DMS53 treated with DMSO at 0.1 percent for 48 hours (cell line): ENCODE measurements around the gene NR2F6.
"Not testable (repeated sequence)": the region's sequence is repeated elsewhere in the genome, so short reads cannot be mapped to it uniquely, and the experiment has no call there.

Source experiments
- DNase-seq: peaks from one replicate; lab custom pipeline; 2025; ENCODE audit not compliant: unreplicated experiment; lab: John Stamatoyannopoulos, UW

NR2F6 gene

GRCh38 chr19:17245535-17245984, at the start of gene NR2F6:
Gene NR2F6 (minus strand): TSS chr19:17245919. CDS start chr19:17245220, 699 bp downstream.
- no peak for DNase-seq

- DNase-seq, result no peak
These were observed 48.6 kb upstream of the NR2F6 start for GRCh38 chr19:17294051-17294891.

GRCh38 chr19:17293605-17294004, 47.9 kb upstream of the NR2F6 start:
- no peak for DNase-seq

GRCh38 chr19:17292301-17293074, 46.8 kb upstream of the NR2F6 start:
- DNase-seq, result peak; percentile 63

GRCh38 chr19:17289489-17289888, 43.8 kb upstream of the NR2F6 start:
- no peak for DNase-seq

- no peak for DNase-seq
These were observed 41.0 kb upstream of the NR2F6 start for GRCh38 chr19:17286752-17287151.

GRCh38 chr19:17286263-17286662, 40.5 kb upstream of the NR2F6 start:
- DNase-seq, result no peak

GRCh38 chr19:17285415-17286135, 39.9 kb upstream of the NR2F6 start:
- no peak for DNase-seq

GRCh38 chr19:17283504-17283996, 37.8 kb upstream of the NR2F6 start:
- no peak for DNase-seq

- DNase-seq, result peak; percentile 77
These were observed 36.9 kb upstream of the NR2F6 start for GRCh38 chr19:17282488-17283125.

GRCh38 chr19:17281391-17282304, 35.9 kb upstream of the NR2F6 start, which contains the start of gene ANKLE1:
Gene ANKLE1 (plus strand): TSS chr19:17281901. CDS start chr19:17281921, 20 bp downstream.
- no peak for DNase-seq

GRCh38 chr19:17279436-17279835, 33.7 kb upstream of the NR2F6 start:
- DNase-seq, result no peak

GRCh38 chr19:17275441-17276175, 29.9 kb upstream of the NR2F6 start:
- no peak for DNase-seq

GRCh38 chr19:17274892-17275291, 29.2 kb upstream of the NR2F6 start:
- not testable (repeated sequence) for DNase-seq

GRCh38 chr19:17268754-17269153, 23.0 kb upstream of the NR2F6 start:
- DNase-seq, result no peak

- DNase-seq, result peak; percentile 92
These were observed 21.5 kb upstream of the NR2F6 start, which contains the start of gene BABAM1 for GRCh38 chr19:17266975-17267788. Gene BABAM1 (plus strand): TSS chr19:17267443. CDS start chr19:17268807, 1,364 bp downstream.

- no peak for DNase-seq
These were observed 20.9 kb upstream of the NR2F6 start for GRCh38 chr19:17266589-17266974.

GRCh38 chr19:17266026-17266425, 20.3 kb upstream of the NR2F6 start:
- no peak for DNase-seq
